Cardiac muscle cell (in vitro differentiated cells and primary cell): ENCODE results near the gene FMR1. TPM values are rescaled to one million over a fixed set of nuclear protein-coding genes. Genes with fewer than 3 reads are reported as not detected.

Experiments used
- DNase-seq, 2 donors: peaks; one replicate each; pipeline versions ENCODE4 v3.0.0 to v3.0.0-alpha.2; 2010 to 2017; ENCODE audit warnings: low read depth in 1 of 2, low spot score in 1 of 2
- H3K27ac ChIP-seq: fragments of 200-600 bp; sonication (generic); 2 replicates; pipeline ENCODE4 v1.5.1; 2016
- H3K27me3 ChIP-seq: fragments of 200-600 bp; sonication (generic); 2 replicates; pipeline ENCODE4 v1.6.0; 2016; ENCODE audit warnings: control low read depth
- H3K36me3 ChIP-seq: fragments of 200-600 bp; sonication (generic); 2 replicates; pipeline ENCODE4 v1.5.1; 2016; ENCODE audit warnings: control low read depth
- H3K4me1 ChIP-seq: fragments of 200-600 bp; sonication (generic); 2 replicates; pipeline ENCODE4 v1.8.1; 2017; ENCODE audit warnings: low read depth, mild to moderate bottlenecking, mixed run types
- H3K4me3 ChIP-seq: fragments of 200-600 bp; sonication (generic); 2 replicates; pipeline ENCODE4 v1.5.1; 2016; ENCODE audit warnings: mild to moderate bottlenecking
- H3K9me3 ChIP-seq: fragments of 200-600 bp; sonication (generic); 2 replicates; pipeline ENCODE4 v1.5.1; 2017; ENCODE audit warnings: low read depth, mild to moderate bottlenecking, control low read depth
- polyA plus RNA-seq: library from polyadenylated mRNA; unstranded; fragments of >200 nt; fragmentation: Nextera tagmentation; extraction: Ambion mirVana; gene quantifications from 2 replicates; pipeline ENCODE4 v1.2.1, GENCODE V29; 2016
- total RNA-seq: library from RNA; depleted of rRNA; stranded (reverse); fragments of >200 nt; gene quantifications from 2 replicates; pipeline ENCODE4 v1.2.3, GENCODE V29; 2016
- TF ChIP-seq, protein P1 (sequence below): IDR thresholded peaks from 2 replicates; pipeline ENCODE4 v1.5.1; 2012; ENCODE audit warnings: low read depth, mild to moderate bottlenecking, low read length

FMR1 gene
- total and polyA plus RNA-seq, 2 experiments from 2014 or later: 31.1 to 34.5 TPM

DNA sequence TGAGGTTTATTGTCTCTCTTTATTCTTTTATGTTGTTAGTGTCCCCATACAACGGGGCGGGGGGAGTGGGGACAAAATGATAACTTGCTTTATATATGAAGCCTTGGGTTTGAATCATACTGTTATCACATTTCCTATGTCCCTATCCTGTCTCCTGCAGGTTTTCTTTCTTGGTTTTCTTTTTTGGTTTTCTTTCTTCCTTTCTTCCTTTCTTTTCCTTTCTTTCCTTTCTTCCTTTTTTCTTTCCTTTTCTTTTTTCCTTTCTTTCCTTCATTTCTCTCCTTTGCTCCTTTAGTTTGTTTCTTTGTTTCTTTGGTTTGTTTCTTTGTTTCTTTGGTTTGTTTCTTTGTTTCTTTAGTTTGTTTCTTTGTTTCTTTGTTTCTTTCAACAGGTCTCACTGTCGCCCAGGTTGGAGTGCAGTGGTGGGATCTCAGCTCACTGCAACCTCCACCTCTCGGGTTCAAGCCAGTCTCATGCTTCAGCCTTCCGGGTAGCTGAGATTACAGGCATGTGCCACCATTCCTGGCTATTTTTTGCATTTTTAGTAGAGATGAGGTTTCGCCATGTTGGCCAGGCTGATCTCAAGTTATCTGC lies 4.8 kb downstream of the FMR1 start:
- TF ChIP-seq, protein P1, sequence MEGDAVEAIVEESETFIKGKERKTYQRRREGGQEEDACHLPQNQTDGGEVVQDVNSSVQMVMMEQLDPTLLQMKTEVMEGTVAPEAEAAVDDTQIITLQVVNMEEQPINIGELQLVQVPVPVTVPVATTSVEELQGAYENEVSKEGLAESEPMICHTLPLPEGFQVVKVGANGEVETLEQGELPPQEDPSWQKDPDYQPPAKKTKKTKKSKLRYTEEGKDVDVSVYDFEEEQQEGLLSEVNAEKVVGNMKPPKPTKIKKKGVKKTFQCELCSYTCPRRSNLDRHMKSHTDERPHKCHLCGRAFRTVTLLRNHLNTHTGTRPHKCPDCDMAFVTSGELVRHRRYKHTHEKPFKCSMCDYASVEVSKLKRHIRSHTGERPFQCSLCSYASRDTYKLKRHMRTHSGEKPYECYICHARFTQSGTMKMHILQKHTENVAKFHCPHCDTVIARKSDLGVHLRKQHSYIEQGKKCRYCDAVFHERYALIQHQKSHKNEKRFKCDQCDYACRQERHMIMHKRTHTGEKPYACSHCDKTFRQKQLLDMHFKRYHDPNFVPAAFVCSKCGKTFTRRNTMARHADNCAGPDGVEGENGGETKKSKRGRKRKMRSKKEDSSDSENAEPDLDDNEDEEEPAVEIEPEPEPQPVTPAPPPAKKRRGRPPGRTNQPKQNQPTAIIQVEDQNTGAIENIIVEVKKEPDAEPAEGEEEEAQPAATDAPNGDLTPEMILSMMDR: no peak
- Histone ChIP-seq H3K27ac (peak overlapping the region; percentile 52), H3K4me1 (peaks cover 3% of the 10 kb centered on the region), H3K36me3 (no peaks in the 10 kb centered on the region), H3K4me3 (no peak overlapping the region), H3K9me3 (no peaks in the 10 kb centered on the region), H3K27me3 (no peaks in the 10 kb centered on the region)
- no peak for DNase-seq

DNA sequence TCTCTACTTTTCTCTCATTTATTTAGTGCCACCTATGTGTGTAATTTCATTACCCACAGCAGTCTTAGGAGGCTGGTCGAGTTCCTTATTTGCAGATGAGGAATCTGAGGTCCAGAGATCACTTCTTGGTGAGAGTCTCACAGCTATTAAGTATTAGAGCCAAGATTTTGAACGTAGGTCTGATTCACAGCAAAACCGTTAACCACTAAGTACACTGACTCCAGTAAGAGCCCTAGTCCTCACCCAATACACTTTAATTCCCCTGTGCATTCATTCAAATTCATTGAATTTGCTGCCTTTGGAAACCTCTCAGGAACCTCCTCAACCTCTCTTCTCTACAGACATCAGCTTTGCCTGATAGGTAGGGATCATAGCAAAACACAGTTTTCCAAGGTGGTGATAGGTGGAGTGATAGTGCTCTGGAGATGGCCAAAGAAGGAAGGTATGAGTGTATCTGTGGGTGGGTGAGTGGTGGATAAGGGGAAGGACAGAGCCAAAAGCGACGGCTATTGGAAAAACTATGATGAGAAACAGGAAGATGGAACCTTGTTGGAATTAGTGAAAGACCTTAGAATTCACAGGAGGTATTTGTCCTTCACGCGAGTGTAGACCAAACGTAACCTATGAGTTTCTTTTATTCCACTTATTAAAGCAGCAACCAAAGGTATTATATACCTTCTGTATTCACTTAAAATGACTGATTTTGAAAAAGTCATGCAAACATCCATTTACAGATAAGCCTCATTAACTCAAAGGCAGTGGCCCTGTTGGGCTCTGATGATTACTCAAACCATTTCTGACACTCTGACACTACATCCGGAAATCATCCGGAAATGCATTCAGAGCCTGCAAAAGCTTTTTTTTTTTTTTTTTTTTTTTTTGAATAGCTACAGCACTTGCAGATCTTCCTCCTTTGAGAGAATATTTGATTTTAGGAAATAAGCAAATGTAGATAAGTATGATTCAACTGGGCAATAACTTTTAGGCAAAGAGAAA lies 6.3 kb downstream of the FMR1 start:
- no peaks in the 10 kb centered on the region for H3K27me3 ChIP-seq
- H3K9me3 ChIP-seq: no peaks in the 10 kb centered on the region
- H3K4me3 ChIP-seq: no peak overlapping the region
- H3K27ac ChIP-seq: no peak overlapping the region
- DNase-seq: peak in 1 of 2 donors; percentile 15
- H3K4me1 ChIP-seq: peaks cover 3% of the 10 kb centered on the region
- TF ChIP-seq, protein P1: no peak
- no peaks in the 10 kb centered on the region for H3K36me3 ChIP-seq

DNA sequence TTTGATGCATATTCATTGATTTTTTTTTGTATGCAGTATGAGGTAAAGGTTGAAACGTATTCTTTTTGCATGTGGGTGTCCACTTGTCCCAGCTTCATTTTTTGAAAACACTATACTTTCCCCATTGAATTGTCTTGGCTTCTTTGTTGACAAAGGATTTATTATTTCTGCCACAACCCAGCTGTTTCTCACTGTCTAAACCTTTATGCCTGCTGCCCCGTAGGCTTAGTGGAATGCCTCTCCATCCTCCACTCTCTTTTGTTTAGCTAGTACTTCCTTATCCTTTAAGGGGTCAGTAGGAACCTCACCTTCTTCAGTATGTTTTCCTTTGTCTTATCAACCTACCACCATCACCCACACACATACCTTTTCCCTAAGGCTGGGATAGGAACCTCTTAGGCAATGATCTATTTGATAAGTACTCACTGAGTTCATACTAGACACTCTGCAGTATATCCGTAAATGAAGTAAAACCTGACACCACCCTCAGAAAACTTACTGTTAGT lies 8.5 kb downstream of the FMR1 start:
- Histone ChIP-seq H3K9me3 (no peaks in the 10 kb centered on the region), H3K36me3 (no peaks in the 10 kb centered on the region), H3K4me3 (no peak overlapping the region), H3K27ac (no peak overlapping the region), H3K27me3 (no peaks in the 10 kb centered on the region), H3K4me1 (peaks cover 3% of the 10 kb centered on the region)
- no peak for DNase-seq
- TF ChIP-seq, protein P1: no peak

DNA sequence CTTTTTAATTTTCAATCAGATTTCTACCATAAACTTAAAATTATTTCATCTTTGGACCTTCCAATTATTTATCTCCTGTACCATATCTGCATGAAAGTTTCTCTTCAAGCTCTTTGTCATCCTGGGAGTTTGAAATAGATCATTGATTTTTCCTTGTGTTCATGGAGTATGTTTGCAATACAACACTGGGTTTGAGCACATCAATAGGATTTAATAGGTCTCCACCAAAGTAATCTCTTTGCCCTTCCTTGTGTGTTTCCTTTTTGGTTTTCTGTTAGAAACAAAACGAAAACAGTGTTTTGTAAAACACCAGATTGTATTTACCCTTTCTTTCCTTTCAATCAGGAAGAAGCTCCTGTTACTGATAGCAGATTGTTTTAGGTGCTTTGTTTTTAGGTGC lies 11.9 kb downstream of the FMR1 start:
- Histone ChIP-seq H3K4me3 (no peak overlapping the region), H3K36me3 (no peaks in the 10 kb centered on the region), H3K27ac (no peak overlapping the region), H3K4me1 (no peaks in the 10 kb centered on the region), H3K27me3 (no peaks in the 10 kb centered on the region), H3K9me3 (no peaks in the 10 kb centered on the region)
- TF ChIP-seq, protein P1: no peak
- DNase-seq: no peak

DNA sequence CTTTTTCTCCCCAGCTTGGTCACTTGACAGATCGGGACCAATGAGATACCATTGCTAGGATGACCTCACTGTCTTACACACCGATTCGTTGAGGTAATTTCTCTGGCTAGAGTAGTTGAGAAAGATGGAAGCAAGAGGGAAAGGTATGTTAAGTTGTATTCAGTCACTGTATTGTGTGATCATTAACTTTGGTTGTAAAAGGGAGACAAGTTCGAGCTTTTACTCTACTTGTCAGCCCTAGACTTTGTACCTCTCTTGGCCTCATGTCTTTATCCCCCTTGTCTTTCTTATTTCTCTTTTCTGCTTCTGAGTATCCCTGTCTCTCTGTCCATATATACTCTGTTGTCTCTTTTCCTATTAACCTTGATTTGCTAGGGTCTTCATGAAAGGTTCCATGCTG lies 15.5 kb downstream of the FMR1 start:
- H3K9me3 ChIP-seq: no peaks in the 10 kb centered on the region
- no peak for DNase-seq
- no peak overlapping the region for H3K4me3 ChIP-seq
- peaks cover 2% of the 10 kb centered on the region for H3K36me3 ChIP-seq
- no peaks in the 10 kb centered on the region for H3K4me1 ChIP-seq
- no peak overlapping the region for H3K27ac ChIP-seq
- TF ChIP-seq, protein P1: no peak
- no peaks in the 10 kb centered on the region for H3K27me3 ChIP-seq
